Kidney (tissue), 22 donors: ENCODE data around the gene FAM110C. TPM values are rescaled to one million over a fixed set of nuclear protein-coding genes. Genes with fewer than 3 reads are reported as not detected.

Experiments
- DNase-seq, 5 donors: peaks; one replicate each; pipeline ENCODE4 v3.0.0-alpha.2; 2013 to 2020
- FAIRE-seq: peaks from 2 replicates; lab custom pipeline; 2012; peaks lifted over from hg19 to GRCh38; lab: Jason Lieb, UNC
- H3K27ac ChIP-seq, 2 donors: one replicate each; pipeline ENCODE4 v1.7.0; 2013; ENCODE audit warnings: low read depth in 2 of 2, low read length in 2 of 2, inconsistent platforms in 1 of 2
- H3K27me3 ChIP-seq: one replicate; pipeline ENCODE4 v1.7.1; 2013; ENCODE audit warnings: low read length, inconsistent platforms; ENCODE audit not compliant: control insufficient read depth, insufficient read depth
- H3K36me3 ChIP-seq, 3 donors: one replicate each; pipeline versions ENCODE4 v1.7.0 to v1.7.1; 2013; ENCODE audit warnings: low read length in 3 of 3, control low read depth in 1 of 3, inconsistent platforms in 1 of 3; ENCODE audit not compliant: insufficient read depth in 3 of 3, control insufficient read depth in 2 of 3
- H3K4me1 ChIP-seq, 3 donors: one replicate each; pipeline versions ENCODE4 v1.7.0 to v1.7.1; 2013; ENCODE audit warnings: low read length in 3 of 3, inconsistent platforms in 1 of 3, low read depth in 1 of 3; ENCODE audit not compliant: control insufficient read depth in 2 of 3, insufficient read depth in 2 of 3
- H3K4me3 ChIP-seq, 3 donors: one replicate each; pipeline versions ENCODE4 v1.7.0 to v1.8.1; 2013; ENCODE audit warnings: low read length in 3 of 3, control low read depth in 1 of 3, inconsistent platforms in 1 of 3
- H3K9ac ChIP-seq, 3 donors: one replicate each; pipeline versions ENCODE4 v1.7.0 to v1.7.1; 2013; ENCODE audit warnings: low read length in 3 of 3, control low read depth in 1 of 3, inconsistent platforms in 1 of 3
- H3K9me3 ChIP-seq, 3 donors: one replicate each; pipeline versions ENCODE4 v1.7.0 to v1.7.1; 2013; ENCODE audit warnings: low read length in 3 of 3, control low read depth in 1 of 3, inconsistent platforms in 1 of 3; ENCODE audit not compliant: control insufficient read depth in 2 of 3, insufficient read depth in 1 of 3
- intact Hi-C: fragments of 100-400 bp; cut with DNase I; formaldehyde crosslinking; loops from one replicate; pipeline ENCODE4 v1.11.1; 2022
- long read RNA-seq, 10 donors: library from polyadenylated mRNA in 1 of 10; unstranded in 1 of 10; transcript quantifications; one replicate each; pipeline ENCODE4 v2.0.0 and lab custom pipeline, GENCODE V29; 2021 to 2026
- polyA plus RNA-seq: library from polyadenylated mRNA; stranded (reverse); fragments of 350-450 nt; fragmentation: Illumina TruSeq; extraction: RNeasy Lipid Tissue Mini Kit (QIAGEN cat#74804); gene quantifications from one replicate; pipeline ENCODE4 v1.2.3, GENCODE V29; 2014; ENCODE audit warnings: low read depth, low replicate concordance; ENCODE audit not compliant: insufficient read depth
- total RNA-seq: library from RNA; stranded (reverse); fragmentation: NEBNext Ultra II Directional; extraction: Animal tissue kit (Norgen Biotek cat#: 25700); gene quantifications from one replicate; pipeline ENCODE4 v1.2.1, GENCODE V29; 2021
- TF ChIP-seq, protein P1 (sequence below): IDR thresholded peaks from 3 replicates; pipeline ENCODE4 v1.5.1; 2012; ENCODE audit warnings: mild to moderate bottlenecking, moderate library complexity, borderline replicate concordance; ENCODE audit not compliant: insufficient read depth; ENCODE audit errors: extremely low read depth
- donor health status: control.
- donor health status: control.
- donor health status: control.
- donor health status: control.
- donor health status: control.
- donor health status: DM: yes; HTN: yes; CAD: no.
- donor health status: Normal renal cell carcinoma (clear cell type).

Gene FAM110C, protein sequence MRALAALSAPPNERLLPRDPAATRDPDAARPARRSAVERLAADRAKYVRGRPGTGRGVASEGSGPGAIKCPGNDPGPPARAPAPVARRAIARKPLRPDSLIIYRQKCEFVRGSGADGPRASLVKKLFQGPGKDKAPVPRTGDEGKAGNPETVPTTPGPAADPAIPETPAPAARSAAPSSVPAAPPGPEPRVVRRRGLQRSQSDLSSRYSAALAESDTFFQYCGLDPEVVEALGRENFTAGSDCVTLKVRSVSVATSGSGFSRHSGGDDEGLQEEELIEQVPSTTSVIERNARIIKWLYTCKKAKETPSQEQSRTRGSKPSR
- 48.7 TPM for total RNA-seq
- 8.3 TPM for polyA plus RNA-seq
- long read RNA-seq, donor 1 = 0 reads
- long read RNA-seq, donor 2, partial matches to known transcripts = 0 of 2 reads
- long read RNA-seq, donor 2, other reads (novel, unspliced or antisense) = 0 of 2 reads
- long read RNA-seq, donor 3, partial matches to known transcripts = 0 of 2 reads
- long read RNA-seq, donor 3, other reads (novel, unspliced or antisense) = 0 of 2 reads
- long read RNA-seq, donor 4 = 0 reads
- long read RNA-seq, donor 5 = 0 reads
- long read RNA-seq, donor 6 = 0 reads
- long read RNA-seq, donor 7, transcript FAM110C-202 (2 exons, 552 nt) = minor isoform, 5 of 51 reads
- long read RNA-seq, donor 7, transcript FAM110C-201 (2 exons, 3,760 nt) = major isoform, 34 of 51 reads
- long read RNA-seq, donor 7, partial matches to known transcripts = 0 of 51 reads
- long read RNA-seq, donor 7, other reads (novel, unspliced or antisense) = 12 of 51 reads
- long read RNA-seq, donor 8, partial matches to known transcripts = 0 of 2 reads
- long read RNA-seq, donor 8, other reads (novel, unspliced or antisense) = 0 of 2 reads
- long read RNA-seq, donor 9, partial matches to known transcripts = 0 of 1 reads
- long read RNA-seq, donor 9, other reads (novel, unspliced or antisense) = 0 of 1 reads
- long read RNA-seq, donor 10, partial matches to known transcripts = 0 of 2 reads
- long read RNA-seq, donor 10, other reads (novel, unspliced or antisense) = 0 of 2 reads

DNA sequence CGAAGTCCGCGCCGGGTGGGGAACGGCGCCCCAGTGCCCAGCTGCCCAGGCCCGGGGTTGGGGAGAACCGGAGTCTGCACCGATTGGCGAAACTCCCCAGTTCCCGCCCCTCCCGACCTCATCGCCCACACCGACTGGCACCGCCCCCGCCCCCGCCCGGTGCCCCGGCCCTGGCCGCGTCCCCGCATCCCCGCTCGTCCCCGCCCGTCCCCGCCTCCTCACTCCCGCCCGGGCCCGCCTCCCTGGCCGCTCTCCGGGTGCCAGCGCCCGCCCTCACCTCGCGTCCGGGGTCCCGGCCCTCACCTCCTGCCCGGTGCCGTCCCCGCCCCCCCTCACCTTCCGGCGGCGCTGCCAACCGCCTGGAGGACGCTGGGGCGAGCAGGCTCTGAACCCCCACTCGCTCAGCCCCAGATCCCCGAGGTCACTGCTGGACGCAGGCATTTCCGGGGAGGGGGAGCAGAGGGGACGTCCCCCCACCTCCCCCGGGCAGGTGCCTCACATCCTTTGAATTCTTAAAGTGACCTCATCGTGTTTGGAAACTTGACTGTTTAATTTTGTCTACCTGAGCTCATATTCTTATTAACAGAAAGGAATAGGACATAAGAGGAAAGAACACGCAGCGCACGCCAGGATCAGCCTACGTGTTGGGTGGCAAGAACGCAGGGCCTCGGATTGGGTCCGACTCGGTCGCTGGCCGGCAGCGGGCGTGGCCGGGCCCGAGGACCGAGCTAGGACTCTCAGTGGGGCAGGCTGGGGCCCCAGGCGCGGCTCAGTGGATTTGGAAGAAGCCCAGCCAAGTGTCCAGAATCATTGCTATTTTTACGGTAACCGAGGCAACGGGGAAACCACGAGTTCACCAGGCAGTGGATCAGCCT is at the start of gene FAM110C:
Gene FAM110C, minus strand, starts transcription at position 35 of the 875 bp plus-strand sequence. CDS start 120 bp downstream, outside the sequence.
- DNase-seq (peak; percentile 77 to 95 (median 83)), FAIRE-seq (no peak)
- Histone ChIP-seq H3K4me1 (peaks cover 0 to 10% (median 7%) of the 10 kb centered on the region in 3 donors), H3K27me3 (peaks cover 5% of the 10 kb centered on the region), H3K9ac (peak within 1 kb of the TSS in 2 of 3 donors; percentile 32 to 70), H3K9me3 (no peaks in the 10 kb centered on the region), H3K27ac (peak within 1 kb of the TSS; percentile 86 to 93), H3K4me3 (peak within 1 kb of the TSS; percentile 17 to 73 (median 69)), H3K36me3 (no peaks in the 10 kb centered on the region)
- TF ChIP-seq, protein P1, sequence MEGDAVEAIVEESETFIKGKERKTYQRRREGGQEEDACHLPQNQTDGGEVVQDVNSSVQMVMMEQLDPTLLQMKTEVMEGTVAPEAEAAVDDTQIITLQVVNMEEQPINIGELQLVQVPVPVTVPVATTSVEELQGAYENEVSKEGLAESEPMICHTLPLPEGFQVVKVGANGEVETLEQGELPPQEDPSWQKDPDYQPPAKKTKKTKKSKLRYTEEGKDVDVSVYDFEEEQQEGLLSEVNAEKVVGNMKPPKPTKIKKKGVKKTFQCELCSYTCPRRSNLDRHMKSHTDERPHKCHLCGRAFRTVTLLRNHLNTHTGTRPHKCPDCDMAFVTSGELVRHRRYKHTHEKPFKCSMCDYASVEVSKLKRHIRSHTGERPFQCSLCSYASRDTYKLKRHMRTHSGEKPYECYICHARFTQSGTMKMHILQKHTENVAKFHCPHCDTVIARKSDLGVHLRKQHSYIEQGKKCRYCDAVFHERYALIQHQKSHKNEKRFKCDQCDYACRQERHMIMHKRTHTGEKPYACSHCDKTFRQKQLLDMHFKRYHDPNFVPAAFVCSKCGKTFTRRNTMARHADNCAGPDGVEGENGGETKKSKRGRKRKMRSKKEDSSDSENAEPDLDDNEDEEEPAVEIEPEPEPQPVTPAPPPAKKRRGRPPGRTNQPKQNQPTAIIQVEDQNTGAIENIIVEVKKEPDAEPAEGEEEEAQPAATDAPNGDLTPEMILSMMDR = no peak
- intact Hi-C loops = no loop called here

DNA sequence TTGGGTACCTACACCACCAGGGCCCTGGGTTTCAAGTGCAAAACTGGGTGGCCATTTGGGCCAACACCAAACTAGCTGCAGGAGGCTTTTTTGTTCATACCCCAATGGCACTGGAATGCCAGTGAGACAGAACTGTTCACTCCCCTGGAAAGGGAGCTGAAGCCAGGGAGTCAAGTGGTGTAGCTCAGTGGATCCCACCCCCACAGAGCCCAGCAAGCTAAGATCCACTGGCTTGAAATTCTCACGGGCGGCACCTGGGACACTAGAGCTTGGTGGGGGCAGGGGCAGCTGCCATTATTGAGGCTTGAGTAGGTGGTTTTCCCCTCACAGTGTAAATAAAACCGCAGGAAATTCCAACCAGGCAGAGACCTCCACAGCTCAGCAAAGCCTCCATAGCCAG is 46.0 kb upstream of the FAM110C start:
- Histone ChIP-seq H3K4me3 (no peak overlapping the region), H3K27me3 (no peaks in the 10 kb centered on the region), H3K4me1 (no peaks in the 10 kb centered on the region), H3K27ac (no peak overlapping the region), H3K9ac (no peak overlapping the region), H3K9me3 (no peaks in the 10 kb centered on the region), H3K36me3 (no peaks in the 10 kb centered on the region)
- intact Hi-C loops = no loop called here
- no peak for FAIRE-seq
- TF ChIP-seq, protein P1 = no peak
- no peak for DNase-seq

DNA sequence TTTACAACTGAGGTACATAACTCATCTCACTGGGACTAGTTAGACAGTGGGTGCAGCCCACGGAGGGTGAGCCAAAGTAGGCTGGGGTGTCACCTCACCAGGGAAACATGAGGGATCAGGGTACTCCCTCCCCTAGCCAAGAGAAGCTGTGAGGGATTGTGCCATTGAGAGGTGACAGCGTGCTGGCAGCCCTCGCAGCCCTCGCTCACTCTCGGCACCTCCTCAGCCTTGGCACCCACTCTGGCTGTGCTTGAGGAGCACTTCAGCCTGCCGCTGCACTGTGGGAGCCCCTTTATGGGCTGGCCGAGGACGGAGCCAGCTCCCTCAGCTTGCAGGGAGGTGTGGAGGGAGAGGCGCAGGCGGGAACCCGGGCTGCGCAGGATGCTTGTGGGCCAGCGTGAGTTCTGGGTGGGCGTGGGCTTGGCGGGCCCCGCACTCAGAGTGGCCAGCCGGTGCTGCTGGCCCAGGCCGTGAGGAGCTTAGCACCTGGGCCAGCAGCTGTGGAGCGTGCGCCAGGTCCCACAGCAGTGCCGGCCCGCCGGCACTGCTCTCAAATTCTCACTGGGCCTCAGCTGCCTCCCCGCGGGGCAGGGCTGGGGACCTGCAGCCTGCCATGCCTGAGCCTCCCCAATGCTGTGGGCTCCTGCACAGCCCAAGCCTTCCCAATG is 44.5 kb upstream of the FAM110C start:
- Histone ChIP-seq H3K9ac (no peak overlapping the region), H3K9me3 (no peaks in the 10 kb centered on the region), H3K4me3 (no peak overlapping the region), H3K27me3 (no peaks in the 10 kb centered on the region), H3K4me1 (no peaks in the 10 kb centered on the region), H3K27ac (no peak overlapping the region), H3K36me3 (no peaks in the 10 kb centered on the region)
- DNase-seq (peak in 1 of 5 donors; percentile 39), FAIRE-seq (no peak)
- intact Hi-C loops = no loop called here
- TF ChIP-seq, protein P1 = no peak
